HEK293 (cell line): Measurements from ENCODE around the gene FRMPD4.

Experiments used
- FEZF1 ChIP-seq: fragments of 450-650 bp; formaldehyde crosslinking; IDR thresholded peaks from 2 replicates; pipeline ENCODE4 v1.5.1; 2016; ENCODE audit warnings: missing biosample characterization, missing genetic modification characterization
- GLIS2 ChIP-seq: fragments of 450-650 bp; formaldehyde crosslinking; IDR thresholded peaks from 2 replicates; pipeline ENCODE4 v1.5.1; 2016; ENCODE audit warnings: missing biosample characterization, missing genetic modification characterization
- HOXD13 ChIP-seq: sonication (generic); formaldehyde crosslinking; IDR thresholded peaks from 2 replicates; pipeline ENCODE4 v1.8.0; 2022; ENCODE audit warnings: missing genetic modification reagents, borderline replicate concordance
- KLF8 ChIP-seq: fragments of 450-650 bp; formaldehyde crosslinking; IDR thresholded peaks from 2 replicates; pipeline ENCODE4 v1.5.1; 2016; ENCODE audit warnings: missing biosample characterization, missing genetic modification characterization
- OSR2 ChIP-seq: fragments of 450-650 bp; formaldehyde crosslinking; IDR thresholded peaks from 2 replicates; pipeline ENCODE4 v1.5.1; 2016; ENCODE audit warnings: missing biosample characterization, missing genetic modification characterization
- SCRT2 ChIP-seq: fragments of 450-650 bp; formaldehyde crosslinking; IDR thresholded peaks from 2 replicates; pipeline ENCODE4 v1.5.1; 2016; ENCODE audit warnings: missing biosample characterization, missing genetic modification characterization
- SP2 ChIP-seq: fragments of 450-650 bp; formaldehyde crosslinking; IDR thresholded peaks from 2 replicates; pipeline ENCODE4 v1.5.1; 2016; ENCODE audit warnings: missing biosample characterization, missing genetic modification characterization
- SP3 ChIP-seq: fragments of 450-650 bp; formaldehyde crosslinking; IDR thresholded peaks from 2 replicates; pipeline ENCODE4 v1.5.1; 2016; ENCODE audit warnings: missing biosample characterization, missing genetic modification characterization
- ZNF121 ChIP-seq: fragments of 450-650 bp; formaldehyde crosslinking; IDR thresholded peaks from 2 replicates; pipeline ENCODE4 v1.5.1; 2016; ENCODE audit warnings: missing biosample characterization, missing genetic modification characterization
- ZNF140 ChIP-seq: fragments of 450-650 bp; formaldehyde crosslinking; IDR thresholded peaks from 2 replicates; pipeline ENCODE4 v1.5.1; 2016; ENCODE audit warnings: missing biosample characterization, missing genetic modification characterization
- ZNF37A ChIP-seq: fragments of 450-650 bp; IDR thresholded peaks from 2 replicates; pipeline ENCODE4 v1.5.1; 2018; ENCODE audit warnings: missing biosample characterization, missing genetic modification characterization
- ZNF544 ChIP-seq: fragments of 450-650 bp; formaldehyde crosslinking; IDR thresholded peaks from 2 replicates; pipeline ENCODE4 v1.5.0; 2017; ENCODE audit warnings: missing biosample characterization, missing genetic modification characterization
- ZNF549 ChIP-seq: fragments of 450-650 bp; IDR thresholded peaks from 2 replicates; pipeline ENCODE4 v1.5.1; 2018; ENCODE audit warnings: missing biosample characterization, missing genetic modification characterization, mild to moderate bottlenecking, inconsistent platforms, moderate library complexity
- ZNF654 ChIP-seq: fragments of 450-650 bp; formaldehyde crosslinking; IDR thresholded peaks from 2 replicates; pipeline ENCODE4 v1.5.1; 2016; ENCODE audit warnings: low read depth, missing biosample characterization, missing genetic modification characterization
- ZNF658 ChIP-seq: fragments of 450-650 bp; formaldehyde crosslinking; IDR thresholded peaks from 2 replicates; pipeline ENCODE4; 2016; ENCODE audit warnings: missing biosample characterization, missing genetic modification characterization
- ZNF701 ChIP-seq: fragments of 450-650 bp; formaldehyde crosslinking; IDR thresholded peaks from 2 replicates; pipeline ENCODE4 v1.5.1; 2016; ENCODE audit warnings: missing biosample characterization, missing genetic modification characterization
- ZNF830 ChIP-seq: fragments of 450-650 bp; IDR thresholded peaks from 2 replicates; pipeline ENCODE4 v1.5.0; 2018; ENCODE audit warnings: missing biosample characterization, missing genetic modification characterization, low read depth, mild to moderate bottlenecking, moderate library complexity
- TF ChIP-seq, protein P1 (sequence below): fragments of 450-650 bp; IDR thresholded peaks from 2 replicates; pipeline ENCODE4 v1.5.1; 2018; ENCODE audit warnings: missing biosample characterization, mild to moderate bottlenecking, missing genetic modification characterization
- TF ChIP-seq, protein P2 (sequence below): fragments of 450-650 bp; formaldehyde crosslinking; IDR thresholded peaks from 2 replicates; pipeline ENCODE4 v1.5.1; 2016; ENCODE audit warnings: missing biosample characterization, missing genetic modification characterization
- TF ChIP-seq, protein P3 (sequence below): fragments of 450-650 bp; formaldehyde crosslinking; IDR thresholded peaks from 2 replicates; pipeline ENCODE4 v1.5.1; 2016; ENCODE audit warnings: missing biosample characterization, missing genetic modification characterization
- TF ChIP-seq, protein P4 (sequence below): fragments of 450-650 bp; formaldehyde crosslinking; IDR thresholded peaks from 2 replicates; pipeline ENCODE4 v1.5.1; 2016; ENCODE audit warnings: missing biosample characterization, missing genetic modification characterization, borderline replicate concordance
- TF ChIP-seq, protein P5 (sequence below): fragments of 450-650 bp; formaldehyde crosslinking; IDR thresholded peaks from 2 replicates; pipeline ENCODE4 v1.5.1; 2016; ENCODE audit warnings: missing biosample characterization, missing genetic modification characterization
- TF ChIP-seq, protein P6 (sequence below): fragments of 450-650 bp; formaldehyde crosslinking; IDR thresholded peaks from 2 replicates; pipeline ENCODE4 v1.5.1; 2017; ENCODE audit warnings: missing biosample characterization, mild to moderate bottlenecking, missing genetic modification characterization, moderate library complexity
- TF ChIP-seq, protein P7 (sequence below): fragments of 450-650 bp; formaldehyde crosslinking; IDR thresholded peaks from 2 replicates; pipeline ENCODE4 v1.5.1; 2016; ENCODE audit warnings: missing biosample characterization, missing genetic modification characterization
- TF ChIP-seq, protein P8 (sequence below): fragments of 450-650 bp; formaldehyde crosslinking; IDR thresholded peaks from 2 replicates; pipeline ENCODE4 v1.5.1; 2016; ENCODE audit warnings: missing biosample characterization, missing genetic modification characterization

The FRMPD4 gene

DNA sequence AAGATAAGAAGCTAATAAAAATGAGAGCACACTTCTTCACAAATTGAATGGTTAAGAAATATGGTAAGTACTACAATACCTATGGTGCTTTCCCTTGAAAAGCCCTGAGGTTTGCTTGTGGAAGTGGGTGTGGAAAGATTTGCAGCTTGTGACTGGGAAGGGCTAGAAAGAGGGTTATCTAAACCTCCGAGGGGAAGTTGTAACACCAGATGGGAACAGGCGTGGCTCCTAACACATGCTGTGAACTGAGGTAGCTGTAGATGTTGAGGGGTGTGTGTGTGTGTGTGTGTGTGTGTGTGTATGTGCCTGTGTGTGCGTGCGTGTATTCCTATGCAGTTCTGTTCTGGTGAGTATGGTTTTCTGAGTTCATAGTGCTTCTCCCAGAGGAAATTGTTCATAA, 21.5 kb downstream of the FRMPD4 start (continued):
- TF ChIP-seq, protein P1, sequence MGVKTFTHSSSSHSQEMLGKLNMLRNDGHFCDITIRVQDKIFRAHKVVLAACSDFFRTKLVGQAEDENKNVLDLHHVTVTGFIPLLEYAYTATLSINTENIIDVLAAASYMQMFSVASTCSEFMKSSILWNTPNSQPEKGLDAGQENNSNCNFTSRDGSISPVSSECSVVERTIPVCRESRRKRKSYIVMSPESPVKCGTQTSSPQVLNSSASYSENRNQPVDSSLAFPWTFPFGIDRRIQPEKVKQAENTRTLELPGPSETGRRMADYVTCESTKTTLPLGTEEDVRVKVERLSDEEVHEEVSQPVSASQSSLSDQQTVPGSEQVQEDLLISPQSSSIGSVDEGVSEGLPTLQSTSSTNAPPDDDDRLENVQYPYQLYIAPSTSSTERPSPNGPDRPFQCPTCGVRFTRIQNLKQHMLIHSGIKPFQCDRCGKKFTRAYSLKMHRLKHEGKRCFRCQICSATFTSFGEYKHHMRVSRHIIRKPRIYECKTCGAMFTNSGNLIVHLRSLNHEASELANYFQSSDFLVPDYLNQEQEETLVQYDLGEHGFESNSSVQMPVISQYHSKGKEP = 0 out of 2 replicates have a peak, but pooled peaks have one; percentile 11
- TF ChIP-seq ZNF549 (tag by site-specific recombination) (no peak), HOXD13 (CRISPR knock-in tag) (no peak), SP3 (tag by site-specific recombination) (no peak), ZNF830 (tag by site-specific recombination) (no peak), ZNF544 (tag by site-specific recombination) (no peak), ZNF654 (tag by site-specific recombination) (no peak), SP2 (tag by site-specific recombination) (no peak), ZNF701 (tag by site-specific recombination) (no peak), FEZF1 (peak; percentile 94), ZNF140 (tag by site-specific recombination) (no peak), KLF8 (tag by site-specific recombination) (no peak), GLIS2 (no peak), OSR2 (tag by site-specific recombination) (peak; percentile 62), ZNF658 (no peak), SCRT2 (tag by site-specific recombination) (no peak), ZNF121 (tag by site-specific recombination) (no peak), ZNF37A (tag by site-specific recombination) (no peak)
- TF ChIP-seq, protein P2, sequence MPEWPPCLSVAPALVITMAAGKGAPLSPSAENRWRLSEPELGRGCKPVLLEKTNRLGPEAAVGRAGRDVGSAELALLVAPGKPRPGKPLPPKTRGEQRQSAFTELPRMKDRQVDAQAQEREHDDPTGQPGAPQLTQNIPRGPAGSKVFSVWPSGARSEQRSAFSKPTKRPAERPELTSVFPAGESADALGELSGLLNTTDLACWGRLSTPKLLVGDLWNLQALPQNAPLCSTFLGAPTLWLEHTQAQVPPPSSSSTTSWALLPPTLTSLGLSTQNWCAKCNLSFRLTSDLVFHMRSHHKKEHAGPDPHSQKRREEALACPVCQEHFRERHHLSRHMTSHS (tag by site-specific recombination) = 0 out of 2 replicates have a peak, but pooled peaks have one; percentile 41
- TF ChIP-seq, protein P3, sequence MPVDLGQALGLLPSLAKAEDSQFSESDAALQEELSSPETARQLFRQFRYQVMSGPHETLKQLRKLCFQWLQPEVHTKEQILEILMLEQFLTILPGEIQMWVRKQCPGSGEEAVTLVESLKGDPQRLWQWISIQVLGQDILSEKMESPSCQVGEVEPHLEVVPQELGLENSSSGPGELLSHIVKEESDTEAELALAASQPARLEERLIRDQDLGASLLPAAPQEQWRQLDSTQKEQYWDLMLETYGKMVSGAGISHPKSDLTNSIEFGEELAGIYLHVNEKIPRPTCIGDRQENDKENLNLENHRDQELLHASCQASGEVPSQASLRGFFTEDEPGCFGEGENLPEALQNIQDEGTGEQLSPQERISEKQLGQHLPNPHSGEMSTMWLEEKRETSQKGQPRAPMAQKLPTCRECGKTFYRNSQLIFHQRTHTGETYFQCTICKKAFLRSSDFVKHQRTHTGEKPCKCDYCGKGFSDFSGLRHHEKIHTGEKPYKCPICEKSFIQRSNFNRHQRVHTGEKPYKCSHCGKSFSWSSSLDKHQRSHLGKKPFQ (tag by site-specific recombination) = peak; percentile 75
- TF ChIP-seq, protein P4, sequence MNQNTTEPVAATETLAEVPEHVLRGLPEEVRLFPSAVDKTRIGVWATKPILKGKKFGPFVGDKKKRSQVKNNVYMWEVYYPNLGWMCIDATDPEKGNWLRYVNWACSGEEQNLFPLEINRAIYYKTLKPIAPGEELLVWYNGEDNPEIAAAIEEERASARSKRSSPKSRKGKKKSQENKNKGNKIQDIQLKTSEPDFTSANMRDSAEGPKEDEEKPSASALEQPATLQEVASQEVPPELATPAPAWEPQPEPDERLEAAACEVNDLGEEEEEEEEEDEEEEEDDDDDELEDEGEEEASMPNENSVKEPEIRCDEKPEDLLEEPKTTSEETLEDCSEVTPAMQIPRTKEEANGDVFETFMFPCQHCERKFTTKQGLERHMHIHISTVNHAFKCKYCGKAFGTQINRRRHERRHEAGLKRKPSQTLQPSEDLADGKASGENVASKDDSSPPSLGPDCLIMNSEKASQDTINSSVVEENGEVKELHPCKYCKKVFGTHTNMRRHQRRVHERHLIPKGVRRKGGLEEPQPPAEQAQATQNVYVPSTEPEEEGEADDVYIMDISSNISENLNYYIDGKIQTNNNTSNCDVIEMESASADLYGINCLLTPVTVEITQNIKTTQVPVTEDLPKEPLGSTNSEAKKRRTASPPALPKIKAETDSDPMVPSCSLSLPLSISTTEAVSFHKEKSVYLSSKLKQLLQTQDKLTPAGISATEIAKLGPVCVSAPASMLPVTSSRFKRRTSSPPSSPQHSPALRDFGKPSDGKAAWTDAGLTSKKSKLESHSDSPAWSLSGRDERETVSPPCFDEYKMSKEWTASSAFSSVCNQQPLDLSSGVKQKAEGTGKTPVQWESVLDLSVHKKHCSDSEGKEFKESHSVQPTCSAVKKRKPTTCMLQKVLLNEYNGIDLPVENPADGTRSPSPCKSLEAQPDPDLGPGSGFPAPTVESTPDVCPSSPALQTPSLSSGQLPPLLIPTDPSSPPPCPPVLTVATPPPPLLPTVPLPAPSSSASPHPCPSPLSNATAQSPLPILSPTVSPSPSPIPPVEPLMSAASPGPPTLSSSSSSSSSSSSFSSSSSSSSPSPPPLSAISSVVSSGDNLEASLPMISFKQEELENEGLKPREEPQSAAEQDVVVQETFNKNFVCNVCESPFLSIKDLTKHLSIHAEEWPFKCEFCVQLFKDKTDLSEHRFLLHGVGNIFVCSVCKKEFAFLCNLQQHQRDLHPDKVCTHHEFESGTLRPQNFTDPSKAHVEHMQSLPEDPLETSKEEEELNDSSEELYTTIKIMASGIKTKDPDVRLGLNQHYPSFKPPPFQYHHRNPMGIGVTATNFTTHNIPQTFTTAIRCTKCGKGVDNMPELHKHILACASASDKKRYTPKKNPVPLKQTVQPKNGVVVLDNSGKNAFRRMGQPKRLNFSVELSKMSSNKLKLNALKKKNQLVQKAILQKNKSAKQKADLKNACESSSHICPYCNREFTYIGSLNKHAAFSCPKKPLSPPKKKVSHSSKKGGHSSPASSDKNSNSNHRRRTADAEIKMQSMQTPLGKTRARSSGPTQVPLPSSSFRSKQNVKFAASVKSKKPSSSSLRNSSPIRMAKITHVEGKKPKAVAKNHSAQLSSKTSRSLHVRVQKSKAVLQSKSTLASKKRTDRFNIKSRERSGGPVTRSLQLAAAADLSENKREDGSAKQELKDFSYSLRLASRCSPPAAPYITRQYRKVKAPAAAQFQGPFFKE (tag by site-specific recombination) = no peak
- TF ChIP-seq, protein P5, sequence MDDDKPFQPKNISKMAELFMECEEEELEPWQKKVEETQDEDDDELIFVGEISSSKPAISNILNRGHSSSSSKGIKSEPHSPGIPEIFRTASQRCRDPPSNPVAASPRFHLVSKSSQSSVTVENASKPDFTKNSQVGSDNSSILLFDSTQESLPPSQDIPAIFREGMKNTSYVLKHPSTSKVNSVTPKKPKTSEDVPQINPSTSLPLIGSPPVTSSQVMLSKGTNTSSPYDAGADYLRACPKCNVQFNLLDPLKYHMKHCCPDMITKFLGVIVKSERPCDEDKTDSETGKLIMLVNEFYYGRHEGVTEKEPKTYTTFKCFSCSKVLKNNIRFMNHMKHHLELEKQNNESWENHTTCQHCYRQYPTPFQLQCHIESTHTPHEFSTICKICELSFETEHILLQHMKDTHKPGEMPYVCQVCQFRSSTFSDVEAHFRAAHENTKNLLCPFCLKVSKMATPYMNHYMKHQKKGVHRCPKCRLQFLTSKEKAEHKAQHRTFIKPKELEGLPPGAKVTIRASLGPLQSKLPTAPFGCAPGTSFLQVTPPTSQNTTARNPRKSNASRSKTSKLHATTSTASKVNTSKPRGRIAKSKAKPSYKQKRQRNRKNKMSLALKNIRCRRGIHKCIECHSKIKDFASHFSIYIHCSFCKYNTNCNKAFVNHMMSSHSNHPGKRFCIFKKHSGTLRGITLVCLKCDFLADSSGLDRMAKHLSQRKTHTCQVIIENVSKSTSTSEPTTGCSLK (tag by site-specific recombination) = no peak
- TF ChIP-seq, protein P6, sequence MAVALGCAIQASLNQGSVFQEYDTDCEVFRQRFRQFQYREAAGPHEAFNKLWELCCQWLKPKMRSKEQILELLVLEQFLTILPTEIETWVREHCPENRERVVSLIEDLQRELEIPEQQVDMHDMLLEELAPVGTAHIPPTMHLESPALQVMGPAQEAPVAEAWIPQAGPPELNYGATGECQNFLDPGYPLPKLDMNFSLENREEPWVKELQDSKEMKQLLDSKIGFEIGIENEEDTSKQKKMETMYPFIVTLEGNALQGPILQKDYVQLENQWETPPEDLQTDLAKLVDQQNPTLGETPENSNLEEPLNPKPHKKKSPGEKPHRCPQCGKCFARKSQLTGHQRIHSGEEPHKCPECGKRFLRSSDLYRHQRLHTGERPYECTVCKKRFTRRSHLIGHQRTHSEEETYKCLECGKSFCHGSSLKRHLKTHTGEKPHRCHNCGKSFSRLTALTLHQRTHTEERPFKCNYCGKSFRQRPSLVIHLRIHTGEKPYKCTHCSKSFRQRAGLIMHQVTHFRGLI (tag by site-specific recombination) = no peak
- TF ChIP-seq, protein P7, sequence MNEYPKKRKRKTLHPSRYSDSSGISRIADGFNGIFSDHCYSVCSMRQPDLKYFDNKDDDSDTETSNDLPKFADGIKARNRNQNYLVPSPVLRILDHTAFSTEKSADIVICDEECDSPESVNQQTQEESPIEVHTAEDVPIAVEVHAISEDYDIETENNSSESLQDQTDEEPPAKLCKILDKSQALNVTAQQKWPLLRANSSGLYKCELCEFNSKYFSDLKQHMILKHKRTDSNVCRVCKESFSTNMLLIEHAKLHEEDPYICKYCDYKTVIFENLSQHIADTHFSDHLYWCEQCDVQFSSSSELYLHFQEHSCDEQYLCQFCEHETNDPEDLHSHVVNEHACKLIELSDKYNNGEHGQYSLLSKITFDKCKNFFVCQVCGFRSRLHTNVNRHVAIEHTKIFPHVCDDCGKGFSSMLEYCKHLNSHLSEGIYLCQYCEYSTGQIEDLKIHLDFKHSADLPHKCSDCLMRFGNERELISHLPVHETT (tag by site-specific recombination) = no peak
- TF ChIP-seq, protein P8, sequence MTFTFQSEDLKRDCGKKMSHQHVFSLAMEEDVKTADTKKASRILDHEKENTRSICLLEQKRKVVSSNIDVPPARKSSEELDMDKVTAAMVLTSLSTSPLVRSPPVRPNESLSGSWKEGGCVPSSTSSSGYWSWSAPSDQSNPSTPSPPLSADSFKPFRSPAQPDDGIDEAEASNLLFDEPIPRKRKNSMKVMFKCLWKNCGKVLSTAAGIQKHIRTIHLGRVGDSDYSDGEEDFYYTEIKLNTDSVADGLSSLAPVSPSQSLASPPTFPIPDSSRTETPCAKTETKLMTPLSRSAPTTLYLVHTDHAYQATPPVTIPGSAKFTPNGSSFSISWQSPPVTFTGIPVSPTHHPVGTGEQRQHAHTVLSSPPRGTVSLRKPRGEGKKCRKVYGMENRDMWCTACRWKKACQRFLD (tag by site-specific recombination) = no peak
